ENCODE results near the gene ABHD3.
A peak's percentile ranks its signal among the peaks of the same experiment; 100 is the strongest.
"Not testable (repeated sequence)": the region's sequence is repeated elsewhere in the genome, so short reads cannot be mapped to it uniquely, and the experiment has no call there.

ABHD3 gene

GRCh38 chr18:21640375-21640774 lies 64.2 kb downstream of the ABHD3 start:
- DNase-seq: not testable (repeated sequence)

GRCh38 chr18:21638822-21639221 lies 65.8 kb downstream of the ABHD3 start:
- no peak for DNase-seq

GRCh38 chr18:21636769-21637168 lies 67.8 kb downstream of the ABHD3 start:
- DNase-seq: no peak

- DNase-seq: no peak
Observed at GRCh38 chr18:21634588-21635199, 69.9 kb downstream of the ABHD3 start.

- DNase-seq: no peak
Observed at GRCh38 chr18:21632393-21632792, 72.2 kb downstream of the ABHD3 start.

GRCh38 chr18:21629089-21629832 lies 75.3 kb downstream of the ABHD3 start:
- no peak for DNase-seq

- DNase-seq: not testable (repeated sequence)
Observed at GRCh38 chr18:21621640-21622039, 82.9 kb downstream of the ABHD3 start.

- DNase-seq: peak; percentile 83 to 90
Observed at GRCh38 chr18:21612125-21613039, 92.2 kb downstream of the ABHD3 start, which contains the start of gene SNRPD1. Gene SNRPD1, plus strand, starts transcription at chr18:21612314. Its CDS starts 116 bp downstream, at chr18:21612430.

- DNase-seq: not testable (repeated sequence)
Observed at GRCh38 chr18:21611401-21612124, 93.0 kb downstream of the ABHD3 start.

- no peak for DNase-seq
Observed at GRCh38 chr18:21605213-21605612, 99.4 kb downstream of the ABHD3 start.

GRCh38 chr18:21604671-21605070 lies 99.9 kb downstream of the ABHD3 start:
- DNase-seq: no peak

GRCh38 chr18:21602299-21602587 lies 102.3 kb downstream of the ABHD3 start:
- DNase-seq: no peak
